GM23248 (cell line): ENCODE data around the gene WWC1. TPM values are rescaled to one million over a fixed set of nuclear protein-coding genes. Genes with fewer than 3 reads are reported as not detected.
A peak's percentile ranks its signal among the peaks of the same experiment; 100 is the strongest.

ENCODE experiments used
- DNase-seq: peaks from one replicate; pipeline ENCODE4 v3.0.0-alpha.2; 2015
- H2AFZ ChIP-seq: fragments of 200-600 bp; sonication (generic); 2 replicates; pipeline ENCODE4 v1.6.1; 2016; ENCODE audit warnings: antibody characterized with exemption
- H3F3A ChIP-seq: fragments of 200-600 bp; sonication (generic); 2 replicates; pipeline ENCODE4 v1.6.1; 2016; ENCODE audit warnings: mild to moderate bottlenecking, antibody characterized with exemption, mixed run types; ENCODE audit not compliant: insufficient read depth
- H3K27ac ChIP-seq: fragments of 200-600 bp; sonication (generic); 2 replicates; pipeline ENCODE4 v1.5.1; 2016; ENCODE audit warnings: mild to moderate bottlenecking
- H3K27me3 ChIP-seq: fragments of 200-600 bp; sonication (generic); replicated peaks from 2 replicates; pipeline ENCODE4 v1.6.1; 2016; ENCODE audit warnings: mild to moderate bottlenecking; ENCODE audit not compliant: insufficient read depth
- H3K36me3 ChIP-seq: fragments of 200-600 bp; sonication (generic); 2 replicates; pipeline ENCODE4 v1.6.1; 2016; ENCODE audit warnings: low read depth, mild to moderate bottlenecking
- H3K4me1 ChIP-seq: fragments of 200-600 bp; sonication (generic); 2 replicates; pipeline ENCODE4 v1.6.1; 2016; ENCODE audit warnings: mild to moderate bottlenecking; ENCODE audit not compliant: insufficient read depth
- H3K4me2 ChIP-seq: fragments of 200-600 bp; sonication (generic); one replicate; pipeline ENCODE4 v1.6.1; 2016; ENCODE audit warnings: mild to moderate bottlenecking; ENCODE audit not compliant: unreplicated experiment
- H3K4me3 ChIP-seq: fragments of 200-600 bp; sonication (generic); 2 replicates; pipeline ENCODE4 v1.5.1; 2016; ENCODE audit warnings: mild to moderate bottlenecking
- H3K79me2 ChIP-seq: fragments of 200-600 bp; sonication (generic); 2 replicates; pipeline ENCODE4 v1.6.1; 2016; ENCODE audit warnings: mild to moderate bottlenecking; ENCODE audit not compliant: insufficient read depth
- H3K9ac ChIP-seq: fragments of 200-600 bp; sonication (generic); 2 replicates; pipeline ENCODE4 v1.6.1; 2016; ENCODE audit warnings: mild to moderate bottlenecking
- H3K9me2 ChIP-seq: fragments of 200-600 bp; sonication (generic); 2 replicates; pipeline ENCODE4 v1.6.1; 2016; ENCODE audit warnings: mixed run types, mild to moderate bottlenecking, moderate library complexity; ENCODE audit not compliant: insufficient read depth
- H3K9me3 ChIP-seq: fragments of 200-600 bp; sonication (generic); one replicate; pipeline ENCODE4 v1.6.1; 2017; ENCODE audit warnings: low read depth
- H4K20me1 ChIP-seq: fragments of 200-600 bp; sonication (generic); 2 replicates; pipeline ENCODE4 v1.6.0; 2016; ENCODE audit not compliant: insufficient read depth
- EZH2 ChIP-seq: fragments of 200-600 bp; sonication (generic); IDR thresholded peaks from 2 replicates; pipeline ENCODE4 v1.6.1; 2018; ENCODE audit warnings: antibody characterized with exemption, mild to moderate bottlenecking; ENCODE audit not compliant: insufficient read depth, poor library complexity, severe bottlenecking
- EZH2phosphoT487 ChIP-seq: fragments of 200-600 bp; sonication (generic); IDR thresholded peaks from 2 replicates; pipeline ENCODE4 v1.6.1; 2018; ENCODE audit warnings: antibody characterized with exemption, moderate library complexity, mild to moderate bottlenecking, low read depth; ENCODE audit not compliant: insufficient read depth
- WGBS, 2 experiments: methylation state at CpG; one replicate each; pipeline ENCODE4 v1.1.6; 2015 to 2017; ENCODE audit warnings: low lambda C conversion rate in 2 of 2, low coverage in 1 of 2; ENCODE audit errors: missing lambda C conversion rate in 2 of 2; 5-methylcytosine and 5-hydroxymethylcytosine counted together
- in situ Hi-C: fragments of 300-500 bp; cut with MboI; formaldehyde crosslinking; loops from 2 replicates; pipeline ENCODE4 v1.15.0; 2020
- polyA plus RNA-seq: library from polyadenylated mRNA; unstranded; fragments of >200 nt; fragmentation: Nextera tagmentation; extraction: Ambion mirVana; gene quantifications from 2 replicates; pipeline ENCODE4 v1.2.1, GENCODE V29; 2016
- total RNA-seq: library from RNA; depleted of rRNA; stranded (reverse); fragments of >200 nt; shearing (Covaris generic); gene quantifications from 2 replicates; pipeline ENCODE4 v1.2.3, GENCODE V29; 2014

The WWC1 gene
- total and polyA plus RNA-seq, 2 experiments from 2014 or later: 1.8 to 7.1 TPM

DNA sequence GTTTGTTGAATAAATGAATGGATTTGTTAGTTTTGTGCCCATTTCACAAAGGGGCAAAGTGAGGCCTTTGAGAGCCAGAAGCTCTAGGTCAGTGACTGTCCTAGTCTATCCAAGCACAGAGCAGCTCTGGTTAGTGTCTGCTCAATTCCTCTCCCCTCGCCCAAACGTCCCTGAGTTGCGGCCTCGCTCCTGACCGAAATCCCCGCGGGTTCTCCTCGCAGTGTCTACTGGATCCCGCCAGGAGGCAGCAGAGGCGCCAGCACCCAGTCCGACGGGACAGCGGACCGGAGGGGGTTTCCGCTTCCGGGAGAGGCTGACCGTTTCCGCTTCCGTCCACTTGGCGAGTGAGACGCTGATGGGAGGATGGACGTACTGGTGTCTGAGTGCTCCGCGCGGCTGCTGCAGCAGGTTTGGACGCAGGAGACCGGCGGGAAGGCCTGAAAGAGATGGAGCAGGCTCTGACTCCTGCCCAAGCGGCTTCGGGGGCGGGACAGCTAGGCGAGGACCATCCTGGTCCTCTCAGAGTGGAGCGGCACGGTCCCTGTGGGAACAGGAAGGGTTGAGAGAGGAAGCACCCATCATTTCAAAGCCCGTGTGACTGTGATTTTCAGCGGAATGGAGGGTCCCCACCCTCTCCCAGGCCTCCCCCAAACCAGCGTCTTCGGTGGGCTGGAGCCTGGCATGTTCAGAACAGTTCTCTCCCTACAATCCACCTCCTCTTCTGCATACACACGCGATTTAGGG is 194.9 kb downstream of the WWC1 start, which contains the start of gene RARS1:
Gene RARS1 (plus strand): TSS at position 336 of the 744 bp plus-strand sequence. CDS start 28 bp downstream, at position 364.
- Histone ChIP-seq H3F3A (no peaks in the 10 kb centered on the region), H3K4me3 (peak within 1 kb of the TSS; percentile 86), H3K27me3 (no peaks in the 10 kb centered on the region), H3K9me2 (no peaks in the 10 kb centered on the region), H3K4me1 (peaks cover 11% of the 10 kb centered on the region; the same call in 1 of the 2 replicates), H4K20me1 (no peaks in the 10 kb centered on the region), H3K36me3 (peaks cover 28% of the 10 kb centered on the region), H3K27ac (peak within 1 kb of the TSS; percentile 72), H3K9ac (peak within 1 kb of the TSS; percentile 88), H3K4me2 (peak within 1 kb of the TSS; percentile 95), H3K9me3 (no peaks in the 10 kb centered on the region), H3K79me2 (peaks cover 49% of the 10 kb centered on the region), H2AFZ (peak within 1 kb of the TSS; percentile 99)
- TF ChIP-seq EZH2phosphoT487: no peak
- no peak for TF ChIP-seq EZH2
- DNase-seq: peak; percentile 98
- in situ Hi-C loops: no loop called here
- WGBS, 2 experiments: 1% methylated on average over 39 to 40 of the region's 40 CpGs

DNA sequence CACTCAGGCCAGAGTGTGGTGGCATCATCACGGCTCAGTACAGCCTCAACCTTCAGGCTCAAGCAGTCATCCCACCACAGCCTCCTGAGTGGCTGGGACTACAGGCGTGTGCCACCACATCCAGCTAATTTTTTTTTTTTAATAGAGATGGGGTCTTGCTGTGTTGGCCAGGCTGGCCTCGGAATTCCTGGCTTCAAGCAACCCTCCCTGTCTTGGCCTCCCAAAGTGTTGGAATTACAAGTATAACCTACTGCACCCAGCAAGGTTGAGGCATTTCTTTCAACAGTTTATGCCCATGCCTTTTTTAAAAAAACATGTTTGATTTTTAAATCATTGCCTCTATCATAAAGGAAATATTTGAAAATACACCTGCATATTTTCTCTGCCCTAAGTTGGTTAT is 197.6 kb downstream of the WWC1 start:
- no peak overlapping the region for H3K4me3 ChIP-seq
- no peak for DNase-seq
- H4K20me1 ChIP-seq: no peaks in the 10 kb centered on the region
- H2AFZ ChIP-seq: no peak overlapping the region
- 94 to 98% methylated on average over 3 of the region's 3 CpGs for WGBS, 2 experiments
- TF ChIP-seq EZH2phosphoT487: no peak
- TF ChIP-seq EZH2: no peak
- no peak overlapping the region for H3K27ac ChIP-seq
- H3K9ac ChIP-seq: no peak overlapping the region
- H3K36me3 ChIP-seq: peaks cover 56% of the 10 kb centered on the region
- H3K4me2 ChIP-seq: no peak overlapping the region
- peaks cover 77% of the 10 kb centered on the region for H3K79me2 ChIP-seq
- in situ Hi-C loops: no loop called here
- no peaks in the 10 kb centered on the region for H3K9me3 ChIP-seq
- H3F3A ChIP-seq: no peaks in the 10 kb centered on the region
- H3K27me3 ChIP-seq: no peaks in the 10 kb centered on the region
- H3K9me2 ChIP-seq: no peaks in the 10 kb centered on the region
- H3K4me1 ChIP-seq: peaks cover 11% of the 10 kb centered on the region; the same call in 1 of the 2 replicates

DNA sequence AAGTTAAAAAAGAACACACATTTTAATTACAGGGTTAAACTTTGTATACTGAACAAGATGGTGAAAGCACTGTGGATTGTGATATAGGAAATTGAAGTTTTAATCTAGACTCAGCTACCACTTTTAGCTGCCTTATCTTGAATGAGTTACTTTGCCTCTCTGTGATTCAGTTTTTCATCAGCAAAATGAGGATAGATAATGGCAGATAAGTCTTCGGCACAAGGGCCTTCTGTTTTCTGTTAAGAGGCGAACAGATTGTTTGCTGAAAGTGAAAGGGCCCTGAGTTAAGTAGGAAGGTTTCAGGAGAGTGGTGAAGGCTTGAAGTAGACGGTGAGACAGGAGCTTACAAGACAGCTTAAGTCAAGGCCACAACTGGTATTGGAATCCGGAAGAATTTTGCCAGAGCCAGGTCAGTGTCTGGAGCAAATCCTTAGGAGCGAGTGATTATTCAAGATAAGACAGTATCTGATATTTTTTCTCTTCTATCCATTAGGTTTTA is 202.7 kb downstream of the WWC1 start:
- Histone ChIP-seq H3K9me3 (no peaks in the 10 kb centered on the region), H3K9me2 (no peaks in the 10 kb centered on the region), H3K27ac (no peak overlapping the region), H3K79me2 (peaks cover 77% of the 10 kb centered on the region), H3K4me3 (no peak overlapping the region), H3K27me3 (no peaks in the 10 kb centered on the region), H4K20me1 (no peaks in the 10 kb centered on the region), H3K9ac (no peak overlapping the region), H3K4me1 (no peaks in the 10 kb centered on the region), H3K36me3 (peaks cover 82% of the 10 kb centered on the region), H3K4me2 (no peak overlapping the region), H3F3A (no peaks in the 10 kb centered on the region), H2AFZ (no peak overlapping the region)
- TF ChIP-seq EZH2phosphoT487 (no peak), EZH2 (no peak)
- no peak for DNase-seq
- WGBS, 2 experiments: 85 to 89% methylated on average over 5 of the region's 5 CpGs
- in situ Hi-C loops: no loop called here

DNA sequence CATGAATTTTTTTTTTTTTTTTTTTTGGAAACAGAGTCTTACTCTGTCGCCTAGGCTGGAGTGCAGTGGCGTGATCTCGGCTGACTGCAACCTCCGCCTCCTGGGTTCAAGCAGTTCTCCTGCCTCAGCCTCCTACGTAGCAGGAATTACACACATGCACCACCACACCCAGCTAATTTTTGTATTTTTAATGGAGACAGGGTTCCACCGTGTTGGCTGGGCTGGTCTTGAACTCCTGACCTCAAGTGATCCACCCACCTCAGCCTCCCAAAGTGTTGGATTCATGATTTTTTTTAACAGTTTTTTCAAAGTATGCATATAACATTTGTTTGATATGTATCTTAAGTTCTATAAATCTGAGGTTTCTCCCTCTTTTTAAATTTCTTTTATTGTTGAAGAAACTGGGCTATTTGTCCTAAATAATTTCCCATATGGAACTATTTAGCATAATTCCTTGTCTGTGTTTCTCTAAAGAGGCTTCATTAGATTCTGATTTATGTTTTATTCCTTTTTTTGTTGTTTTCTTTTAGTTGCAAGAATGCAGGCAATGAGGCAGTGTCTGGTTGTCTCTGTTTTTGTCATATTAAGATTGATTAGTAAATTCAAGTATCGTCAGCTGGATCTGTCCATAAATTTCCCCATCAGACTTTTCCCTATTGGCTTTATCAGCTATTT is 211.3 kb downstream of the WWC1 start:
- H3K79me2 ChIP-seq: peaks cover 42% of the 10 kb centered on the region
- H3K9ac ChIP-seq: no peak overlapping the region
- no peaks in the 10 kb centered on the region for H3K27me3 ChIP-seq
- in situ Hi-C loops: no loop called here
- H3K4me2 ChIP-seq: no peak overlapping the region
- no peaks in the 10 kb centered on the region for H3F3A ChIP-seq
- WGBS, 2 experiments: 85 to 86% methylated on average over 7 of the region's 7 CpGs
- peaks cover 62% of the 10 kb centered on the region for H3K36me3 ChIP-seq
- TF ChIP-seq EZH2phosphoT487 (no peak), EZH2 (no peak)
- H3K27ac ChIP-seq: no peak overlapping the region
- DNase-seq: no peak
- no peak overlapping the region for H2AFZ ChIP-seq
- no peaks in the 10 kb centered on the region for H4K20me1 ChIP-seq
- H3K4me1 ChIP-seq: no peaks in the 10 kb centered on the region
- H3K9me3 ChIP-seq: no peaks in the 10 kb centered on the region
- no peaks in the 10 kb centered on the region for H3K9me2 ChIP-seq
- H3K4me3 ChIP-seq: no peak overlapping the region
